Pancreas (tissue), 10 donors: ENCODE data around the gene SYNE4. TPM values are rescaled to one million over a fixed set of nuclear protein-coding genes. Genes with fewer than 3 reads are reported as not detected.
A peak's percentile ranks its signal among the peaks of the same experiment; 100 is the strongest.
"Not testable (repeated sequence)": the region's sequence is repeated elsewhere in the genome, so short reads cannot be mapped to it uniquely, and the experiment has no call there.

Source experiments
- ATAC-seq, 4 donors: fragments of 200-7000 bp; cut with Tn5 transposase; one replicate each; pipeline versions ENCODE4 v1.8.0 to v1.9.1; 2020; ENCODE audit warnings: mild to moderate bottlenecking in 4 of 4, moderate library complexity in 4 of 4
- DNase-seq, 6 donors: peaks; one replicate each; pipeline ENCODE4 v3.0.0-alpha.2; 2020
- FAIRE-seq: peaks from 2 replicates; lab custom pipeline; 2012; peaks lifted over from hg19 to GRCh38; lab: Jason Lieb, UNC
- H3K27ac ChIP-seq, 4 donors: fragments of 200-600 bp; sonication (generic); 1 replicate in 3 of 4; 2 replicates in 1 of 4; pipeline versions ENCODE4 v1.5.0 to v1.8.0; 2020
- H3K27me3 ChIP-seq, 4 donors: fragments of 200-600 bp; one replicate each; pipeline ENCODE4 v1.8.0; 2021
- H3K36me3 ChIP-seq, 3 donors: fragments of 200-600 bp; sonication (generic) in 1 of 3; one replicate each; pipeline versions ENCODE4 v1.5.0 to v1.8.0; 2020 to 2021
- H3K4me1 ChIP-seq, 3 donors: fragments of 200-600 bp; one replicate each; pipeline ENCODE4 v1.8.0; 2021
- H3K4me3 ChIP-seq, 4 donors: fragments of 200-600 bp; sonication (generic) in 2 of 4; one replicate each; pipeline versions ENCODE4 v1.5.0 to v1.8.0; 2020 to 2021
- H3K9me3 ChIP-seq, 4 donors: fragments of 200-600 bp; one replicate each; pipeline ENCODE4 v1.8.0; 2021
- CTCF ChIP-seq, 4 donors: fragments of 200-600 bp; sonication (generic) in 3 of 4; IDR thresholded peaks; one replicate each; pipeline versions ENCODE4 v1.5.0 to v1.8.0; 2021; ENCODE audit warnings: antibody characterized with exemption in 4 of 4
- WGBS, 2 donors: extraction: QIAGEN DNeasy Blood & Tissue Kit; methylation state at CpG; one replicate each; pipeline ENCODE4 v1.1.7; 2013; 5-methylcytosine and 5-hydroxymethylcytosine counted together
- intact Hi-C, 3 donors: fragments of 100-400 bp; cut with DNase I; formaldehyde crosslinking; loops; one replicate each; pipeline versions ENCODE4 v1.11.1 to v1.14.2; 2022
- polyA plus RNA-seq, 2 donors: library from polyadenylated mRNA; stranded (reverse); fragments of 200-250 nt; gene quantifications; one replicate each; pipeline ENCODE4 v1.2.3, GENCODE V29; 2013
- total RNA-seq, 6 donors: library from RNA; stranded (reverse); fragmentation: NEBNext Ultra II Directional in 4 of 6; extraction: Animal tissue kit (Norgen Biotek cat#: 25700) in 4 of 6; gene quantifications; one replicate each; pipeline versions ENCODE4 v1.2.1 to v1.2.4, GENCODE V29; 2021 to 2023
- donor health status: healthy with polysubstance abuse.
- donor health status: DM: no; HTN: no; CAD: no; lungs with moderate emphysema.
- donor health status: DM: no; HTN: no; CAD: no.
- donor health status: control.
- donor health status: control.
- donor health status: Bipolar disorder and iron deficiency.
- donor health status: DM: yes; HTN: yes; CAD: no.
- donor health status: DM: no; HTN: no; CAD: no.
- donor health status: DM: no; HTN: no; CAD: no.
- donor health status: DM: yes; HTN: yes; CAD: no.

The SYNE4 gene
- total and polyA plus RNA-seq, 8 donors = 2.6 to 14.3 (median 4.7) TPM

DNA sequence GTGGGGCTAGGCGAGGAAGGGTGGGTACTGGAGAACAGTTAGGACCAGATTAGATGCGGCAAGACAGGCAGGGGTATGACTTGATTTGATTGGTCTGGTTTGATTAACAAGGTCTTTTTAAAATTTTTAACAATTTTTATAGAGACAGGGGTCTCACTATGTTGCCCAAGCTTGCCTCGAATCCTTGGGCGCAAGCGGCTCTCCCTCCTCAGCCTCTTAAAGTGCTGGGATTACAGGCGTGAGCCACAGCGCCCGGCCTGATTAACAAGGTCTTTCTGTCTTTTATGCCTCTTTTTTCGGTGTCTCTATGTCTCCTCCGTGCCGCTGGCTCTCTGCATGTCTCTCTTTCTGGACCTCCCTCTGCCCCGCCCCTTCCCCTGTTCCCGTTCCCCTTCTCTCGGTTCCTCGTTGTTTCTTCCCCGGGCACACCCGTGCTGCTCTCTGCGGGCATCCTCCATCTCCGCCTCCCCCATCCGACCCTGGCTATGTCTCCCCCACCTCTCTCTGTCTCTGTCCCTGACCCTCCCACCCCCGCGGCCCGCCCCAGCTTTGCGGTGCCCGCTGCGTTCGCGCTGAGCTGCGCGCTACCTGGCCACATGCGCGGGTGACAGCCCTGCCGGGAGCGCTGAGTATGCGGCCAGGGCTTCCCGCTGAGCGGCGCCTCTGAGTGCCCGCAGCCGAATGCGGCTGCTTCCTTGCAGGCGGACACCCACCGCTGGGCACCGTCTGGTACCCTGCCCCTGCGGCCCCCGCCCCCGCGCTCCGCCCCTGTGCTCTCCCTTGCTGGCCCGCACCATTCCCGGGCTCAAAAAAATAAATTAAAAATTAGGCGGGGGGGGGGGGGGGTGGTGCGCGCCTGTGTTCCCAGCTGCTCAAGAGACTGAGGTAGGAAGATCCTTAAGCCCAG lies 21.7 kb downstream of the SYNE4 start:
- no peaks in the 10 kb centered on the region for H3K36me3 ChIP-seq
- ATAC-seq (peak; percentile 67 to 86 (median 80)), DNase-seq (peak in 1 of 6 donors; percentile 77), FAIRE-seq (no peak)
- no peak overlapping the region for H3K27ac ChIP-seq
- no peaks in the 10 kb centered on the region for H3K9me3 ChIP-seq
- 8 to 10% methylated on average over 53 to 54 of the region's 54 CpGs for WGBS, 2 donors
- intact Hi-C loops = no loop called here
- H3K4me1 ChIP-seq = no peaks in the 10 kb centered on the region
- TF ChIP-seq CTCF (IDR thresholded peaks at IDR 0.05) = no peak
- peaks cover 0 to 3% (median 0%) of the 10 kb centered on the region in 4 donors for H3K27me3 ChIP-seq
- peak overlapping the region in 2 of 4 donors; percentile 16 to 42 for H3K4me3 ChIP-seq

- Histone ChIP-seq H3K4me3 (no peak overlapping the region), H3K27ac (no peak overlapping the region), H3K4me1 (no peaks in the 10 kb centered on the region), H3K27me3 (peaks cover 0 to 3% (median 0%) of the 10 kb centered on the region in 4 donors), H3K9me3 (no peaks in the 10 kb centered on the region), H3K36me3 (no peaks in the 10 kb centered on the region)
- FAIRE-seq = no peak
- 80 to 93% methylated on average over 5 of the region's 5 CpGs for whole genome bisulfite sequencing, 2 donors
- DNase-seq = no peak
- intact Hi-C loops = no loop called here
- no peak for TF ChIP-seq CTCF (IDR thresholded peaks at IDR 0.05)
- ATAC-seq = no peak
Observed at GRCh38 chr19:35986111-35986510, 22.5 kb downstream of the SYNE4 start.

- H3K4me1 ChIP-seq = no peaks in the 10 kb centered on the region
- H3K9me3 ChIP-seq = no peaks in the 10 kb centered on the region
- FAIRE-seq (no peak), ATAC-seq (no peak), DNase-seq (no peak)
- no peak for TF ChIP-seq CTCF (IDR thresholded peaks at IDR 0.05)
- no peak overlapping the region for H3K27ac ChIP-seq
- intact Hi-C loops = no loop called here
- peaks cover 0 to 3% (median 0%) of the 10 kb centered on the region in 4 donors for H3K27me3 ChIP-seq
- H3K4me3 ChIP-seq = no peak overlapping the region
- H3K36me3 ChIP-seq = no peaks in the 10 kb centered on the region
- 62 to 71% methylated on average over 8 of the region's 8 CpGs for WGBS, 2 donors
Observed at GRCh38 chr19:35983177-35983576, 25.4 kb downstream of the SYNE4 start.

- ATAC-seq, H3K4me3 ChIP-seq, FAIRE-seq, H3K4me1 ChIP-seq, H3K36me3 ChIP-seq, intact Hi-C loops, H3K27ac ChIP-seq, H3K9me3 ChIP-seq, H3K27me3 ChIP-seq, DNase-seq: not testable (repeated sequence)
- 67 to 74% methylated on average over 4 of the region's 4 CpGs for WGBS, 2 donors
Observed at GRCh38 chr19:35980997-35981396, 27.6 kb downstream of the SYNE4 start.

DNA sequence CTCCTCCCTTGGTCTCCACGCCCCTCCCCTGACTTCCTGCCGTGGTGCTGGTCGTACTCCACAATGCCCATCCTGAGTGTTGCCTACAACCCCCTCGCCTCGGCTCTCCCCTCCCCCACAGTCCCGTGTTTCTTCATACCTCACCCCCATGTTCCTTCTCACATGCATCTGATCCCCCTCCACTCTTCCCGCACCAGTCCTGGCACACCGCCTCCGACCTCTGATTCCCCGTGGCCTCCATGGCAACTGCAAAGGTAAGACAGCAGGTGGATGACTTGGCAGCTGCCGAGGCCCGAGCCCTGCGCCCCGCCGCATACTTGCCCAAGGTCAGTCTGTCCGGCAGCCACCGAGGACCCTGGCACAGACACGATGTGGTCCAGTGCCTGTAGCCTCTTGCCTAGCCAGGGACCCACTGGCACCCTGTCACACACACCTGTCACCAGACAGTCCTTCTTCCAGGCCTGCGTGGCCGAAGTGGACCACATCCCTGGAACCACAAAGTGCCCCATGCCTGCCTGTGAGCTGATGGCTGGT lies 29.7 kb downstream of the SYNE4 start:
- ATAC-seq (no peak), DNase-seq (peak in 1 of 6 donors; percentile 70), FAIRE-seq (no peak)
- H3K36me3 ChIP-seq = no peaks in the 10 kb centered on the region
- H3K4me3 ChIP-seq = no peak overlapping the region
- no peaks in the 10 kb centered on the region for H3K27me3 ChIP-seq
- intact Hi-C loops = no loop called here
- H3K27ac ChIP-seq = no peak overlapping the region
- no peaks in the 10 kb centered on the region for H3K9me3 ChIP-seq
- TF ChIP-seq CTCF (IDR thresholded peaks at IDR 0.05) = no peak
- 25 to 33% methylated on average over 20 of the region's 20 CpGs for WGBS, 2 donors
- no peaks in the 10 kb centered on the region for H3K4me1 ChIP-seq
